Sigmoid colon (tissue), 4 donors: ENCODE measurements around the gene CRYGS.

ENCODE experiments used
- EP300 ChIP-seq, 4 donors: sonication (generic); formaldehyde crosslinking; IDR thresholded peaks; one replicate each; pipeline ENCODE4 v1.6.1; 2017; ENCODE audit warnings: antibody characterized with exemption in 4 of 4
- POLR2A ChIP-seq, 2 donors: fragments of 450-650 bp; IDR thresholded peaks; one replicate each; pipeline ENCODE4 v1.6.1; 2016; ENCODE audit warnings: antibody characterized with exemption in 2 of 2, mild to moderate bottlenecking in 2 of 2, moderate library complexity in 2 of 2
- POLR2AphosphoS5 ChIP-seq, 4 donors: sonication (generic); formaldehyde crosslinking; IDR thresholded peaks; one replicate each; pipeline ENCODE4 v1.6.1; 2017; ENCODE audit warnings: antibody characterized with exemption in 4 of 4
- TF ChIP-seq, protein P1 (sequence below), 4 experiments: fragments of 450-650 bp in 3 of 4; fragments of 200-600 bp in 1 of 4; IDR thresholded peaks; one replicate each; pipeline ENCODE4 v1.5.1; 2016 to 2019; ENCODE audit warnings: antibody characterized with exemption in 4 of 4, mild to moderate bottlenecking in 3 of 4, moderate library complexity in 2 of 4

DNA sequence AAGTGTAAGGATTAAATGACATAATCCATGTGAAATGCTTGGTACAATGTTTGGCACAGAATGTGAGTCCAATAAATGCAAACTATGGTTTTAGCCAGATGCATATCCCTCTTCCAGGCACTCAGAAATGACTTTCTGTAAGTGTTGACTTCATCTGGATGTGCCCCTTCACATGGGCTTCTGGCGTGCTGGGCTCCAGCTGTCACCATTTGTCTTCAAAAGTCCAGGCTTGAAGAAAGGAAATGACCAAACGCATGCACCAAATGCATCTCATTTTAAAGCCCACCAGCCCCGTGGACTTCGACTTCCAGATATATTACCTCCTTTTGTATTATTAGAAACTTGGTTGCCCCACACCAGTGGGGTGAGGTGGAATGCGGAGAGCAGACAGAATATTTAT, 23.7 kb downstream of the CRYGS start:
- TF ChIP-seq, protein P1, sequence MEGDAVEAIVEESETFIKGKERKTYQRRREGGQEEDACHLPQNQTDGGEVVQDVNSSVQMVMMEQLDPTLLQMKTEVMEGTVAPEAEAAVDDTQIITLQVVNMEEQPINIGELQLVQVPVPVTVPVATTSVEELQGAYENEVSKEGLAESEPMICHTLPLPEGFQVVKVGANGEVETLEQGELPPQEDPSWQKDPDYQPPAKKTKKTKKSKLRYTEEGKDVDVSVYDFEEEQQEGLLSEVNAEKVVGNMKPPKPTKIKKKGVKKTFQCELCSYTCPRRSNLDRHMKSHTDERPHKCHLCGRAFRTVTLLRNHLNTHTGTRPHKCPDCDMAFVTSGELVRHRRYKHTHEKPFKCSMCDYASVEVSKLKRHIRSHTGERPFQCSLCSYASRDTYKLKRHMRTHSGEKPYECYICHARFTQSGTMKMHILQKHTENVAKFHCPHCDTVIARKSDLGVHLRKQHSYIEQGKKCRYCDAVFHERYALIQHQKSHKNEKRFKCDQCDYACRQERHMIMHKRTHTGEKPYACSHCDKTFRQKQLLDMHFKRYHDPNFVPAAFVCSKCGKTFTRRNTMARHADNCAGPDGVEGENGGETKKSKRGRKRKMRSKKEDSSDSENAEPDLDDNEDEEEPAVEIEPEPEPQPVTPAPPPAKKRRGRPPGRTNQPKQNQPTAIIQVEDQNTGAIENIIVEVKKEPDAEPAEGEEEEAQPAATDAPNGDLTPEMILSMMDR (IDR thresholded peaks at IDR 0.05): no peak
- TF ChIP-seq POLR2A (IDR thresholded peaks at IDR 0.05) (no peak), EP300 (IDR thresholded peaks at IDR 0.05) (no peak), POLR2AphosphoS5 (IDR thresholded peaks at IDR 0.05) (no peak)
